ENCODE measurements around the gene JPH3. TPM values are rescaled to one million over a fixed set of nuclear protein-coding genes. Genes with fewer than 3 reads are reported as not detected.

The JPH3 gene
- total and polyA plus RNA-seq, 10 of the 15 experiments (the other 5 are each of a cell fraction or from before 2014, with no cell fraction given): 0.05 TPM; not detected in 9

- DNase-seq (ENCODE audit: low read depth, low spot score) (no peak), ATAC-seq (no peak), FAIRE-seq (no peak)
- no peak overlapping the region for H2AFZ ChIP-seq (ENCODE audit: control insufficient read depth, low read depth, low read length)
- no peak overlapping the region for H3K4me2 ChIP-seq (ENCODE audit: control insufficient read depth, insufficient read depth)
- no peak overlapping the region for H3K27ac ChIP-seq (ENCODE audit: control insufficient read depth, insufficient read depth)
- ChIA-PET SMC1A (ENCODE audit: uncharacterized antibody, unreplicated experiment) (no interaction called here), CTCF (no interaction called here), RAD21 (ENCODE audit: unreplicated experiment) (no interaction called here), POLR2A (no interaction called here)
- no peaks in the 10 kb centered on the region; a peak in 2 of 4 replicates for H3K27me3 ChIP-seq (replicated peaks in 1 of 2; ENCODE audit: control insufficient read depth in 2 of 2, insufficient read depth in 2 of 2, low read length in 1 of 2)
- no peaks in the 10 kb centered on the region for H3K36me3 ChIP-seq (ENCODE audit: control insufficient read depth in 2 of 2, insufficient read depth in 2 of 2, low read length in 1 of 2)
- WGBS (ENCODE audit: insufficient coverage, insufficient replicate concordance, low lambda C conversion rate, missing lambda C conversion rate): 19% methylated on average over 21 of the region's 23 CpGs
- no peak overlapping the region for H3K4me3 ChIP-seq
- H4K20me1 ChIP-seq (ENCODE audit: control insufficient read depth, insufficient read depth): no peaks in the 10 kb centered on the region
- in situ Hi-C loops (cut with MboI): no loop called here
- intact Hi-C loops (cut with micrococcal nuclease; ENCODE audit: unreplicated experiment): no loop called here
- H3K79me2 ChIP-seq (ENCODE audit: control insufficient read depth, insufficient read depth, low read length): no peaks in the 10 kb centered on the region
- no peaks in the 10 kb centered on the region for H3K9me3 ChIP-seq (replicated peaks; ENCODE audit: control insufficient read depth, insufficient read depth, low read length)
- H3K4me1 ChIP-seq (ENCODE audit: control insufficient read depth, insufficient read depth, low read length): no peaks in the 10 kb centered on the region
- H3K9ac ChIP-seq (ENCODE audit: control insufficient read depth, insufficient read depth, low read length): no peak overlapping the region
- BruUV-seq (replicated peaks): no TSS peak
- TF ChIP-seq RELB (IDR thresholded peaks at IDR 0.05; ENCODE audit: low read depth): no peak
- TF ChIP-seq NFYA (IDR thresholded peaks at IDR 0.05; ENCODE audit: borderline replicate concordance, low read depth, low read length): no peak
- no peak for TF ChIP-seq JUNB (IDR thresholded peaks at IDR 0.05)
These were observed 18.7 kb upstream of the JPH3 start for GRCh38 chr16:87583453-87584131.

- BruUV-seq (replicated peaks): no TSS peak
- ATAC-seq (no peak), FAIRE-seq (no peak), DNase-seq (ENCODE audit: low read depth, low spot score) (no peak)
- ChIA-PET RAD21 (ENCODE audit: unreplicated experiment) (no interaction called here), SMC1A (ENCODE audit: uncharacterized antibody, unreplicated experiment) (no interaction called here), CTCF (no interaction called here), POLR2A (no interaction called here)
- Histone ChIP-seq H3K36me3 (ENCODE audit: control insufficient read depth in 2 of 2, insufficient read depth in 2 of 2, low read length in 1 of 2) (no peaks in the 10 kb centered on the region), H3K4me2 (ENCODE audit: control insufficient read depth, insufficient read depth) (no peak overlapping the region), H3K4me3 (no peak overlapping the region), H4K20me1 (ENCODE audit: control insufficient read depth, insufficient read depth) (no peaks in the 10 kb centered on the region), H3K79me2 (ENCODE audit: control insufficient read depth, insufficient read depth, low read length) (no peaks in the 10 kb centered on the region), H2AFZ (ENCODE audit: control insufficient read depth, low read depth, low read length) (no peak overlapping the region), H3K27ac (ENCODE audit: control insufficient read depth, insufficient read depth) (no peak overlapping the region), H3K4me1 (ENCODE audit: control insufficient read depth, insufficient read depth, low read length) (no peaks in the 10 kb centered on the region), H3K27me3 (replicated peaks in 1 of 2; ENCODE audit: control insufficient read depth in 2 of 2, insufficient read depth in 2 of 2, low read length in 1 of 2) (no peaks in the 10 kb centered on the region; a peak in 2 of 4 replicates), H3K9me3 (replicated peaks; ENCODE audit: control insufficient read depth, insufficient read depth, low read length) (no peaks in the 10 kb centered on the region), H3K9ac (ENCODE audit: control insufficient read depth, insufficient read depth, low read length) (no peak overlapping the region)
- 56% methylated on average over 7 of the region's 7 CpGs for WGBS (ENCODE audit: insufficient coverage, insufficient replicate concordance, low lambda C conversion rate, missing lambda C conversion rate)
- intact Hi-C loops (cut with micrococcal nuclease; ENCODE audit: unreplicated experiment): no loop called here
- no peak for TF ChIP-seq IKZF2 (IDR thresholded peaks at IDR 0.05)
- no peak for TF ChIP-seq ZNF274 (IDR thresholded peaks at IDR 0.05; ENCODE audit: insufficient read depth, insufficient read length)
- no peak for TF ChIP-seq MAX (IDR thresholded peaks at IDR 0.05; ENCODE audit: low read depth, low read length)
- no peak for TF ChIP-seq POLR2AphosphoS2 (IDR thresholded peaks at IDR 0.05; ENCODE audit: low read depth, low read length)
- TF ChIP-seq EZH2 (IDR thresholded peaks at IDR 0.05; ENCODE audit: borderline replicate concordance, control insufficient read depth, low read depth, low read length): no peak
- TF ChIP-seq YY1 (IDR thresholded peaks at IDR 0.05; ENCODE audit: low read depth, low read length): no peak
- in situ Hi-C loops (cut with MboI): no loop called here
These were observed 18.0 kb upstream of the JPH3 start for GRCh38 chr16:87584271-87584670.

Measured in GM12878 (cell line).